Stimulated activated CD8-positive, alpha-beta memory T cell treated with anti-CD3 and anti-CD28 coated beads, Interleukin-4, amount 100 ng/mL, for 1 hour (primary cell): ENCODE results near the gene PARD6B.
"Not testable (repeated sequence)": the region's sequence is repeated elsewhere in the genome, so short reads cannot be mapped to it uniquely, and the experiment has no call there.

Source experiments
- DNase-seq, 2 donors: peaks; one replicate each; pipeline ENCODE4 v3.0.0-alpha.2; 2020; ENCODE audit warnings: low read depth in 2 of 2, low spot score in 1 of 2

The PARD6B gene

GRCh38 chr20:50771419-50772080 is 40.2 kb downstream of the PARD6B start:
- DNase-seq = not testable (repeated sequence)

- DNase-seq = no peak
Measured at GRCh38 chr20:50772420-50773185, 41.2 kb downstream of the PARD6B start.

GRCh38 chr20:50774515-50774914 is 43.1 kb downstream of the PARD6B start:
- no peak for DNase-seq

DNA sequence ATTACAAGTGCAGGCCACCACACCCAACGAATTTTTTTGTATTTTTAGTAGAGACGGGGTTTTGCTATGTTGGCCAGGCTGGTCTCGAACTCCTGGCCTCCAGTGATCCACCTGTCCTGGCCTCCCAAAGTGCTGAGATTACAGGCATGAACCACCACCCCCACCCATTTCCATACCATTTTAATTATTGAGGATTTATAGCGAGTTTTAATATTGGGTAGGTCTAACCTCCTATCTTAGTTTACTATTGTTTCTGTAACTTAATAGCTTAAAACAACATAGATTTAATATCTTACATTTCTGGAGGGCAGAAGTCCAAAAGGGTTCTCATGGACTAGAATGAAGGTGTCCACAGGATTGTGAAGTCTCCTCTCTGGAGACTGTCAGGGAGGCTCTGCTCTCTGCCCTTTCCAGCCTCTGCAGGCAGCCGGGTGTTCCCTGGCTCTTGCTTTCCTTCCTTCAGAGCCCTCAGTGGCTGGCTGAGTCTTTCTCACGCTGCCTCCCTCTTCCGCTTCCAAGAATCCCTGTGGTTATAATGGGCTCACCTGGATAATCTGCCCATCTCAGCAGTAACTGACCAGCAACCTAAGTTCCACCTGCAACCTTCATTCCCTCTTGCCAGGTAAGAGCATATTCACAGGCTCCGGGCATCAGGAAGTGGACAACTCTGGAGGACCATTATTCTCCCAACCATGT is 44.9 kb downstream of the PARD6B start:
- no peak for DNase-seq

DNA sequence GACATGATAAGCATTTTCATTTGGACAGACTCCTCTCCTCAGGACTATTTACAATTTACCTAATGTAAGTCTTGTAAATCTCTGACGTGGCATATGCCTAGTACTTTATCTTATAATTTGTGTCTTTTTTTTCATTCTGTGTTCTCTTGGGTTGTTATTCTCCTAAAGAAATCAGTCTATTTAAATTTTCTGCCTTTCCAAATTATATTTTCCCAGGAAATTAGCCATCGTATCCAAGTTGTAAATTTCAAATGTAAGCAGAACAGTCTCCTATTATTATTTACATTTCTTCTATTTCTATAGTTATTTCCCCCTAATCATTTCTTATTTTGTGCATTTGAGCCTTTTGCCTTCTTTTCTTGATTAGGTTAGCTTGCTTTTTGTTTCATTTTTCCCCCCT is 46.0 kb downstream of the PARD6B start:
- no peak for DNase-seq

DNA sequence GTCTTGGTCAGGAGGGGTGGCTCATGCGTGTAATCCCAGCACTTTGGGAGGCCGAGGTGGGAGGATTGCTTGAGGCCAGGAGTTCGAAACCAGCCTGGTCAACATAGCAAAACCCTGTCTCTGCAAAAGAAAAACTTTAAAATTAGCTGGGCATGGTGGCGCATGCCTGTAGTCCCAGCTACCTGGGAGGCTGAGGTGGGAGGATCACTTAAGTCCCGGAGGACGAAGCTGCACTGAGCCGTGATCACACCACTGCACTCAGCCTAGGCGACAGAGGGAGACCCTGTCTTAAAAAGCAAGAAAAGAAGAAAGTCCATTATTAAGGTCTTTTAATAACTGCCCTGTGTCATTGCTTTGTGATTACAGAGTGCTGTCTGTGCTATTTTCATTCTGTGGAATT is 47.6 kb downstream of the PARD6B start:
- DNase-seq = not testable (repeated sequence)

- no peak for DNase-seq
Measured at GRCh38 chr20:50783390-50783789, 52.0 kb downstream of the PARD6B start.

DNA sequence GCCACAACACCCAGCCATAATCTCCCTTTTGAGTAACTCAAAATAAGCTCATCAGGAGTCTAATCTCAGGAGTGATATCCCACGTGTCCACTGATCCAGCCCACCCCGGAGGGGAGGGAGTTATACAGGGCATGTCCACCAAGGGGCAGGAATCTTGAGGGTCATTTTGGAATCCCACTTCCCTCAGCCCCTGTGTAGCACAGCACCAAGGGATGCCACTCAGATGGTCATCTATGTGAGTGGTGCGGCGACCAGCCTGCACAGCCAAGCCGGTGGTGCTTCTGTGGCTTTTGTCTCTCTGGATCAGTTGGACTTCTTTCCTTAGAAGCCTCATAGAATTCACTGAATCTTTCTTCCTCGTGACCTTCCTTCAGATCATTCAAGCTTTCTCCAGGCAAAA is 52.5 kb downstream of the PARD6B start:
- DNase-seq = no peak

GRCh38 chr20:50784464-50784863 is 53.1 kb downstream of the PARD6B start:
- no peak for DNase-seq

- no peak for DNase-seq
Measured at GRCh38 chr20:50786703-50787102, 55.3 kb downstream of the PARD6B start.

DNA sequence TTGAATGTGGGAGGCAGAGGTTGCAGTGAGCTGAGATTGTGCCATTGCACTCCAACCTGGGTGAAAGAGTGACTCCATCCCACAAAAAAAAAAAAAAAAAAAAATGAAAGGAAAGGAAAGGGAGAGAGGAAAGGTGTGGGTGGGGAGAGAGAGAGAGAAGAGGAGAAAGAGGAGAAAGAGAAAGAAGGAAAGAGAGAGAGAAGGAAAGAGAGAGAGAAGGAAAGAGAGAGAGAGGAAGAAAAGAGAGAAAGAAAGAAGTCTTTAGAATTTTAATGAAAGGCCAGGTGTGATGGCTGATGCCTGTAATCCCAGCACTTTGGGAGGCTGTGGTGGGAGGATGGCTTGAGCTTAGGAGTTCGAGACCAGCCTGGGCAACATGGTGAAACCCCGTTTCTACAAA is 55.8 kb downstream of the PARD6B start:
- DNase-seq = no peak

DNA sequence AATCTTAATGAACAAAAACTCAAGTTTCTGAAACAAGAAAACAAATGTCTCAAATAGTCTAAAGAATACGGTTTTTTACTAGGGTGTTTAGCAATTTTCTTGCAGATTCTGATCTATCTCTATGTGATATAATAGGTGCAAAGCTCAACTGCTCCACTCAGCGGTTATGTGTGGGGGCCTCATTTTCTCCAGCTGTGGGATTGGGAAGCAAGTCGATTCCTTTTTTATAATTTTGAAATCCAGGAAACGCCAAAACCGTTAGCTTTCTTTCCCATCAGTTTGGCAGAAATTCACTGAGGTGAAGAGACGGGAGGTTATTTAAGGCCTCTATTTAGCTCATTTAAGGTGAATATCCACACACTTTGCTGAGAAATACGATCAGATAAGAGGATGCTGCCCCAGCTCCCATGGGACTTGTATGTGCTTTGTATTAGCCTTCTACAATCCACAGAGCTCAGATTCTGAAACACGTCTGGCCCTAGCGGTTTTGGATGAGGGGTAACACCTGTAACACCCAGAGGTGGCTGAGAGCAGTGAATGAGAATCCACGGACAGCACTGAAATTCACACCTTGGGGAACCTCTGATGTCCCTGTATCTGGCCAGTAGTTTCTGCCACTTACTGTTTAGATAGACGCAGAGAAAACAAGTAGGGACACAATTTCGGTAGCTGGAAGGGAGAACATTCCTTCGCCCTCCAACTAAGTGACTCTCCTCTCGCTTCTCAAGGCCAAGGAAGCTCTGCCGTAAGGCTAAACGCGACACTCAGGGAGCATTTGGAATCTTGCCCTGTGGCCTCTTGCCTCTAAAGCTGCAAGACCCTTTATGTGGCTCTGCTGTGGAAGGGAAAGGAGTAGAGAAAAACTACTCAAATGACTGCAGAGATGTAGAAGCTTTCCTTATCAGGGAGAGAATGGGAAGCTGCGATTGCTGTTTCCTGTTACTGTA is 56.9 kb downstream of the PARD6B start:
- no peak for DNase-seq

GRCh38 chr20:50789968-50790650 is 58.7 kb downstream of the PARD6B start:
- DNase-seq = no peak

DNA sequence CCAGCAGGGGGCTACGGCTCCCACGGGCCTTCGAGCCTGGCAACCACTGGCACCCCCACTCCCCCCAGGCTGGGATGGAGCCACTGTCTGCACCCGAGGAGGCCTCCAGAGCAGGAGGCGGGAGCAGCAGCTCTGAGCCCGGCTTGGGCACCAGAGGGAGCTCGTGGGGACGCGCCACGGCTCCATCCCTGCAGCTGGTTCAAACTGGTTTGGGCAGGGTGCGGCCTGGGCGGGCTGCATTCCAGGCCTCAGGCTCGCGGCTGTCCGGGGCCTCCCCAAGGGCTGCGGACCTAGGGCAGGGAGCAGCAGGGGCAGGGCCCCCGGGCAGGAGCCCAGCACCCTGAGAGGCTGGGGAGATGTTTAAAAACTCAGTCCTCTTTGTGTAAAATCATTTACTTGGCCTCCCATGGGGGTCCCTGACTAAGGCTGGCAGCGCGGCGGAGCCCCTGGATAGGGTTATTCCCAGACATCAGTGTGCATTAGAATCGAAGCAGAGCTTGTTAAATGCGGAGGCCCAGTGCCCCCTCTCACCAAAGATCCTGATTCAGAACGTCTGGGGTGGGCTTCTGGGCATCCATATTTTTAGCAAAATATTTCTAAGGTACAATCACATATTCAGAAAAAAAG is 59.4 kb downstream of the PARD6B start:
- peak; percentile 40 to 70 for DNase-seq

DNA sequence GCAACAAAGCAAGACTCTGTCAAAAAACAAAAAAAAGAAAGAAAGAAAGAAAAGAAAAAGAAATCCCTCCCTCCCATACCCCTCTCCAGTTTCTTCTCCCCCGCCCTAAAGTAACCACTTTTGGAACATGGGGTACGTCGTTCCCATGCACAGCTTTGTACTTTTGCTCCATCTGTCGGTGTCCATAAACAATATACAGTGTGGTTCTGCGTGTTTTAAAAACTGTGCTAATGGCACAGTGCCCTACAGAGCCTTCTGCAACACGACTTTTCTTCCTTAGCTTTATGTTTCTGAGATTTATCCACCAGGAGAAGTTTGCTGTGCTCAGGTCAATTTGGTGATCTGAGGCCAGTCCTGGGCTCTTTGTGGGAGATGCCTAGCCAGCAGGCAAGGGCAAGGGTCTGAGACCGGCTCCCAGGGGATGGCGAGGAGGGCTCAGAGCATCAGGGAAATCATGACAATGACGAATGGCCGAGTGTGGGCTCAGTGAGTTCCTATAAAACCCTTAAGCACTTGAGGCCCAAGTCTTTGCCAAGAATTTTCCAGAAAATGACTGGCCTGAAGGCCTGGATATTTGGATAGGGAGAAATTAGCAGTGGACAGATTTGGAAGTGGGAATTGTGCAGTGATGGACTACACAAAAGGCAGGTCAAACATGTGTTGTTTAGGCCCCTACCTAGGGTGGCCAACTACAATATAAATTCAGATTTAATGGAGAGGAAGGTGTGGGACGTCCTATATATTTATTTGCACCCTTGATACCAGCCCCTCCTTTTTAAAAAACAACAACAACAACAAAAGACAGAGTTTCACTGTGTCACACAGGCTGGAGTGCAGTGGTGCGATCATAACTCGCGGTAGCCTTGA is 61.6 kb downstream of the PARD6B start:
- no peak for DNase-seq

GRCh38 chr20:50793575-50794016 is 62.2 kb downstream of the PARD6B start:
- not testable (repeated sequence) for DNase-seq

GRCh38 chr20:50794181-50794845 is 62.9 kb downstream of the PARD6B start:
- no peak for DNase-seq

GRCh38 chr20:50794846-50795634 is 63.7 kb downstream of the PARD6B start, which contains the start of gene BCAS4:
Gene BCAS4, plus strand, starts transcription at chr20:50795061. Its CDS starts 23 bp downstream, at chr20:50795084.
- peak; percentile 38 to 67 for DNase-seq
